CD4-positive, alpha-beta T cell treated with Interferon alpha-2 for 1 hour (primary cell): ENCODE results near the gene CNEP1R1.

Experiments
- DNase-seq, 2 donors: peaks; one replicate each; pipeline ENCODE4 v3.0.0-alpha.2; 2020 to 2022

The CNEP1R1 gene

GRCh38 chr16:50065624-50066481 lies 40.8 kb downstream of the CNEP1R1 start, which contains the start of gene HEATR3:
Gene HEATR3 (plus strand): TSS chr16:50065970. CDS start chr16:50066132, 162 bp downstream.
- DNase-seq: peak; percentile 96 to 98

- no peak for DNase-seq
These were observed 41.7 kb downstream of the CNEP1R1 start for GRCh38 chr16:50066482-50067289.

- peak; percentile 34 to 52 for DNase-seq
These were observed 42.3 kb downstream of the CNEP1R1 start for GRCh38 chr16:50067290-50067853.

GRCh38 chr16:50068550-50068949 lies 43.5 kb downstream of the CNEP1R1 start:
- no peak for DNase-seq

- no peak for DNase-seq
These were observed 44.0 kb downstream of the CNEP1R1 start for GRCh38 chr16:50069060-50069459.

GRCh38 chr16:50071075-50071671 lies 46.1 kb downstream of the CNEP1R1 start:
- DNase-seq: no peak

GRCh38 chr16:50072730-50073129 lies 47.7 kb downstream of the CNEP1R1 start:
- no peak for DNase-seq

GRCh38 chr16:50079397-50080140 lies 54.5 kb downstream of the CNEP1R1 start:
- DNase-seq: no peak

- no peak for DNase-seq
These were observed 56.5 kb downstream of the CNEP1R1 start for GRCh38 chr16:50081428-50082018.

GRCh38 chr16:50083996-50084395 lies 59.0 kb downstream of the CNEP1R1 start:
- no peak for DNase-seq

- no peak for DNase-seq
These were observed 61.2 kb downstream of the CNEP1R1 start for GRCh38 chr16:50086176-50086575.
